Activated naive CD8-positive, alpha-beta T cell treated with anti-CD3 and anti-CD28 coated beads, Interleukin-2, amount 50 U/mL, for 24 hours (primary cell): Measurements from ENCODE around the gene ELL3.
"Not testable (repeated sequence)": the region's sequence is repeated elsewhere in the genome, so short reads cannot be mapped to it uniquely, and the experiment has no call there.

Experiments used
- ATAC-seq: fragments of 150-1000 bp; cut with Tn5 transposase; one replicate; pipeline ENCODE4 v1.10.0; 2021
- DNase-seq: peaks from one replicate; pipeline ENCODE4 v3.0.0; 2021
- H3K27ac Mint-ChIP-seq: one replicate; pipeline ENCODE4 v1.8.0; 2021; ENCODE audit warnings: mild to moderate bottlenecking, mixed read lengths
- H3K27me3 Mint-ChIP-seq: one replicate; pipeline ENCODE4 v1.8.0; 2021; ENCODE audit warnings: mixed read lengths
- H3K36me3 Mint-ChIP-seq: one replicate; pipeline ENCODE4 v1.8.0; 2021; ENCODE audit warnings: low read depth, mixed read lengths
- H3K4me1 Mint-ChIP-seq: one replicate; pipeline ENCODE4 v1.8.0; 2021; ENCODE audit warnings: mixed read lengths
- H3K4me3 Mint-ChIP-seq: one replicate; pipeline ENCODE4 v1.8.0; 2021; ENCODE audit warnings: mild to moderate bottlenecking, moderate library complexity, mixed read lengths
- H3K9me3 Mint-ChIP-seq: one replicate; pipeline ENCODE4 v1.8.0; 2021; ENCODE audit warnings: mixed read lengths

Gene ELL3, protein sequence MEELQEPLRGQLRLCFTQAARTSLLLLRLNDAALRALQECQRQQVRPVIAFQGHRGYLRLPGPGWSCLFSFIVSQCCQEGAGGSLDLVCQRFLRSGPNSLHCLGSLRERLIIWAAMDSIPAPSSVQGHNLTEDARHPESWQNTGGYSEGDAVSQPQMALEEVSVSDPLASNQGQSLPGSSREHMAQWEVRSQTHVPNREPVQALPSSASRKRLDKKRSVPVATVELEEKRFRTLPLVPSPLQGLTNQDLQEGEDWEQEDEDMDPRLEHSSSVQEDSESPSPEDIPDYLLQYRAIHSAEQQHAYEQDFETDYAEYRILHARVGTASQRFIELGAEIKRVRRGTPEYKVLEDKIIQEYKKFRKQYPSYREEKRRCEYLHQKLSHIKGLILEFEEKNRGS

DNA sequence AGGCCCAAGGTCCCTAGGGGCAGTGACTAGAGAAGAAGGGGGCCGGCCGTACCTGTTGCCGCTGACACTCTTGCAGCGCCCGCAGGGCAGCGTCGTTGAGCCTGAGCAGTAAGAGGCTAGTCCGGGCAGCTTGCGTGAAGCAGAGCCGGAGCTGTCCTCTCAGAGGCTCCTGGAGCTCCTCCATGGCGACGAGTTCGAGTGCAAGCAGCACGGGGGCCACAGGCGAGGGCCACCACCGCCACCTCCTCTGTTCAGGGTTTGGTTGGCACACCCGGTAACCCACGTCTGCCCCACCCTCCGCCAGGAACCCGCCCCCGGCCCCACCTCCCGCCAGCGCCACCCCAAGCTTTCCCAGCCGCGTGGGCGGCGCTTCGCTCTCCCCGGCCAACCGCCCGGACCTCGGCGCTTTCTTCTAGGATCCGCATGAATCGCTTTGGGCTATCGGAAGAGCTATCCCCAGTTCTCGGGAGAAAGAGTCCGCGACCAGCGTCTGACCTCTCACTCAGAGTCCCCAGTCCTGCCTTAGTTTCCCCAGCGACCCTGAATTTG, at the start of gene ELL3:
TSS of gene ELL3 (minus strand) at position 249 of the 549 bp plus-strand sequence. CDS start at position 184, 65 bp downstream.
- Mint-ChIP-seq H3K4me3 (peak within 1 kb of the TSS; percentile 83), H3K9me3 (no peaks in the 10 kb centered on the region), H3K27ac (peak within 1 kb of the TSS; percentile 83), H3K27me3 (no peaks in the 10 kb centered on the region), H3K4me1 (peaks cover 33% of the 10 kb centered on the region), H3K36me3 (peaks cover 16% of the 10 kb centered on the region)
- ATAC-seq (peak; percentile 65), DNase-seq (peak; percentile 80)

DNA sequence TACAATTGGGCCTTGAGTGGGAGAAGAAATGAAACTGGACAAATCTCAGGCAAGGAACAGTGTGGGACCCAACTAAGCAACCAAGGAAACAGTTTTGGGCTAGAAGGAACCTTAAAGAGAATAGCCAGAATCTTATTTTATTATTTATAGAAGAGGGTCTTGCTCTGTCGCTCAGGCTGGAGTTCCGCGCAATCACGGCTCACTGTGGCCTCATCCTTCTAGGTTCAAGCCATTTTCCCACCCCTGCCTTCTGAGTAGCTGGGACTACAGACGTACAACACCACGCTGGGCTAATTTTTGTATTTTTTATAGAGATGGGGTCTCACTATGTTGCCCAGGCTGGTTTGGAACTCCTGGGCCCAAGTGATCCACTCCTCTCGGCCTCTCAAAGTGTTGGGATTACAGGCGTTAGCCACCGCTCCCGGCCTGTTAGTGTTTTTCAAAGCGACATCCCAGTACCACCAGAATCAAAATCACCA, 49.3 kb upstream of the ELL3 start:
- H3K36me3 Mint-ChIP-seq: peaks cover 42% of the 10 kb centered on the region
- H3K4me1 Mint-ChIP-seq: peaks cover 80% of the 10 kb centered on the region
- H3K27me3 Mint-ChIP-seq: no peaks in the 10 kb centered on the region
- peak overlapping the region; percentile 92 for H3K27ac Mint-ChIP-seq
- ATAC-seq: no peak
- H3K9me3 Mint-ChIP-seq: peaks cover 4% of the 10 kb centered on the region
- peak overlapping the region; percentile 91 for H3K4me3 Mint-ChIP-seq
- DNase-seq: peak; percentile 14

DNA sequence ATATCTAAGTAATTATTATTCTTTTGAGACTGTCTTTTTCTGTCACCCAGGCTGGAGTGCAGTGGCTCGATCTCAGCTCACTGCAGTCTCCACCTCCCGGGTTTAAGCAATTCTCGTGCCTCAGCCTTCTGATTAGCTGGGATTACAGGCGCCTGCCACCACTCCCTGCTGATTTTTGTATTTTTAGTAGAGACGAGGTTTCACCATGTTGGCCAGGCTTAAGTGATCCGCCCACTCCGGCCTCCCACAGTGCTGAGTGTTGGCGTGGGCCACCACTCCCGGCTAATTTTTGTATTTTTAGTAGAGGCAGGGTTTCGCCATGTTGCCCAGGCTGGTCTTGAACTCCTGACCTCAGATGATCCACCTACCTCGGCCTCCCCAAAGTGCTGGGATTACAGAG, 48.5 kb upstream of the ELL3 start:
- peak; percentile 11 for DNase-seq
- Mint-ChIP-seq H3K4me3 (peak overlapping the region; percentile 91), H3K4me1 (peaks cover 80% of the 10 kb centered on the region), H3K36me3 (peaks cover 40% of the 10 kb centered on the region)
- H3K27me3 Mint-ChIP-seq, H3K9me3 Mint-ChIP-seq, ATAC-seq, H3K27ac Mint-ChIP-seq: not testable (repeated sequence)

DNA sequence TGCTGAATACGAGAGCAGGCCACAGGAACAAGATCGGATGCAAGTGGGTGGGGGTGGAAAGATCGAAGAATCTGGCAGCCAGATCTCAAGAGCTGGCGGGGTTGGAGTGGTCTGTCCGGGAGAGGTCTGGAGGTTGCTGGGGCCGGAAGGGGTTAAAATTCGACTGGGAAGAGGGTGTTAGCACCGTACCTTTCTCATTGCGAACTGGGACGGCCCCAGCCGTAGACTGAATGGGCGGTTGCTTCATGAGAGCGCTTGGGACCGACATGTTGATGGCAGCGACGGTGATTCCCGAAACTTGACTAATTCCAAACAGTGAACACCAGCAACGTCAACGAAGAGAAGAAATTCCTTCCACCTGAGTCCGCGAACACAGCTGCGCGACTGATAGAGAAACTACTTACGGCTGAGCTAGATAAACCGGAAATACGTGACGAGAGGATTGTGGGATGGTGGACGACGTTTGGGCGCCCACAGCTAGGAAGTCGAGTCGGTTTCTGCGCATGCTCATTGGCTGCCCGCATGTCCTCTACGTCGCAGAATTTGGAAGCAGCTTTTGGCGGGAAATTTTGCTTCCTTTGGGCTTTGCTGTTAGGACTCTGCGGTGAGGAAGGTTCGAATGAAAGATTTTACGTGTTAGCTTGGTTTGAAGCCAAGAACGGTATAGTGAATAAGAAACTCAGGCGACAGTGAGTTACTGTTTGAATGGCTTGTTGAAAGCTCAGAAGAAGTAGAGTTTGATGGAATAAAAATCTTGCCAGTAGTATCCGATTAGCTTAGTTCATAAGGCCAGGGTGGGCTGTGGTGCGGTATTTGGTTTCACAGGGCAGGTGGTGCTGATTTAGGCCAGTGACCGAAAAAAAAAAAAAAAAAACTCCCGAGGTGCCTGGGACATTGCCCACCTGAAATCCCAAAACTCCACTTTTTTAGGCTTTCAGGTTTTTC, 47.8 kb upstream of the ELL3 start, which contains the start of gene MFAP1:
TSS of gene MFAP1 (minus strand) at position 389 of the 945 bp plus-strand sequence. CDS start at position 268, 121 bp downstream.
- peaks cover 76% of the 10 kb centered on the region for H3K4me1 Mint-ChIP-seq

DNA sequence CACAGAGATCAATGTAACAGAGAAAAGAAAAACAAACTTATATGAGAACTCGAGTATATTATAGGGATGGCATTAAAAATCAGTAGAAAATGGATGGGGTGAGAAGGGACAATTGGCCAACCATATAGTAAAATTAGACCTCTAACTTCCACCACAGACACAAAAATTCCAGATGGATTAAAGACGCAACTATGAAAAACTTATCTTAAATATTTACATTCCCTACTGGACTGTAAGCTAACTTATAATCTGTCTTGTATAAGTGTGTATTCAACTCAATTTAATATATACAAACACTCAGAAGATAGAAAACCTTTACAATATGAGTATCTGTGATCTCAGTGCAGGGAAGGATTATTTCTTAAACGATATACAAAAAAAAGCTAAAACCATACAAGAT, 44.7 kb upstream of the ELL3 start:
- H3K4me3 Mint-ChIP-seq: peak overlapping the region; percentile 55
- no peaks in the 10 kb centered on the region for H3K27me3 Mint-ChIP-seq
- H3K36me3 Mint-ChIP-seq: peaks cover 37% of the 10 kb centered on the region
- no peak for ATAC-seq
- no peak for DNase-seq
- peak overlapping the region; percentile 2 for H3K27ac Mint-ChIP-seq
- peaks cover 4% of the 10 kb centered on the region for H3K9me3 Mint-ChIP-seq
- peaks cover 57% of the 10 kb centered on the region for H3K4me1 Mint-ChIP-seq

More for the DNA sequence above, 47.8 kb upstream of the ELL3 start, which contains the start of gene MFAP1:
- Mint-ChIP-seq H3K4me3 (peak within 1 kb of the TSS; percentile 96), H3K36me3 (peaks cover 36% of the 10 kb centered on the region), H3K27me3 (no peaks in the 10 kb centered on the region), H3K27ac (peak within 1 kb of the TSS; percentile 94), H3K9me3 (peaks cover 4% of the 10 kb centered on the region)
- peak; percentile 91 for DNase-seq
- peak; percentile 87 for ATAC-seq

DNA sequence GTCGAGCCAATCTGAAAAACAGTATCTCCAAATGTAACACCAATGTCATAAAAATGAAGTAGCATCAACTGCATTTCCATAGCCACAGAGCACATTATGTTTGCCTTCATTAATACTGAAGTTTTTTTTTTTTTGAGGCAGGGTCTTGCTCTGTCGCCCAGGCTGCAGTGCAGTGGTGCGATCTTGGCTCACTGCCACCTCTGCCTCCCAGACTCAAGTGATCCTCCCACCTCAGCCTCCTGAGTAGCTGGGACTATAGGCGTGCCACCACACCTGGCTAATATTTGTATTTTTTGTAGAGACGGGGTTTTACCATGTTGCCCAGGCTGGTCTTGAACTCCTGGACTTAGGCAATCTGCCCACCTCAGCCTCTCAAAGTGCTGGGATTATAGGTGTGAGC, 38.3 kb upstream of the ELL3 start:
- DNase-seq, H3K27ac Mint-ChIP-seq, H3K9me3 Mint-ChIP-seq, H3K27me3 Mint-ChIP-seq, H3K4me1 Mint-ChIP-seq, H3K4me3 Mint-ChIP-seq, ATAC-seq: not testable (repeated sequence)
- H3K36me3 Mint-ChIP-seq: peaks cover 59% of the 10 kb centered on the region

DNA sequence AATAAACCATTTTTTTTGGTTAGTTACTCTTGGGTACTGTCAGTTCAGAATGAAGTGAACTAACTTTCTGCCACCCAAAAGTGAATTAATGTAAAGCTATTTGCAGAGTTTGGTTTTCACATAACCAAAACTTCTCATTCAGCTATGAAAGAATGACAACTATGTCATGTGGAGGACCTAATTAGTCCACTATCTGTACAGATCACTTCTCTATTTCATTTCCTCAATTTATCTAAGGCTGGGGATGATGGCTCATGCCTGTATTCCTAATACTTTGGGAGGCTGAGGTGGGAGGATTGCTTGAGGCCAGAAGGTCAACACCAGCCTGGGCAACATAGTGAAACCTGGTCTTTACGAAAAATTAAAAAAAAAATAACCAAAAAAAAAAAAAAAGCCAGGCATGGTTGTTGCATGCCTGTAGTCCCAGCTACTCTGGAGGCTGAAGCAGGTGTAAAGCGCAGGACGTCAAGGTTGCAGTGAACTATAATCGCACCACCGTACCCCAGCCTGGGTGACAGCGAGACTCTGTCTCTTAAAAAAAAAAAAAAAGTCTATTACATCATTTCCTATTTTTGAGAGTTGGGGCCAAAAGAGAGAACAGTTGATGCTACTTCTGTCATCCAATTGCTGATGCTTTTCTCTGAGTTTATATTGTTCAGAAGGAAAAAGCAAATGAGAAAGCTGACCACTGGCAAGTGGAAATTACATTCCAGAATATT, 32.4 kb upstream of the ELL3 start:
- no peak overlapping the region for H3K27ac Mint-ChIP-seq
- H3K36me3 Mint-ChIP-seq: peaks cover 63% of the 10 kb centered on the region
- no peak for ATAC-seq
- H3K4me3 Mint-ChIP-seq: no peak overlapping the region
- no peak for DNase-seq
- peaks cover 5% of the 10 kb centered on the region for H3K4me1 Mint-ChIP-seq
- no peaks in the 10 kb centered on the region for H3K27me3 Mint-ChIP-seq
- H3K9me3 Mint-ChIP-seq: no peaks in the 10 kb centered on the region

DNA sequence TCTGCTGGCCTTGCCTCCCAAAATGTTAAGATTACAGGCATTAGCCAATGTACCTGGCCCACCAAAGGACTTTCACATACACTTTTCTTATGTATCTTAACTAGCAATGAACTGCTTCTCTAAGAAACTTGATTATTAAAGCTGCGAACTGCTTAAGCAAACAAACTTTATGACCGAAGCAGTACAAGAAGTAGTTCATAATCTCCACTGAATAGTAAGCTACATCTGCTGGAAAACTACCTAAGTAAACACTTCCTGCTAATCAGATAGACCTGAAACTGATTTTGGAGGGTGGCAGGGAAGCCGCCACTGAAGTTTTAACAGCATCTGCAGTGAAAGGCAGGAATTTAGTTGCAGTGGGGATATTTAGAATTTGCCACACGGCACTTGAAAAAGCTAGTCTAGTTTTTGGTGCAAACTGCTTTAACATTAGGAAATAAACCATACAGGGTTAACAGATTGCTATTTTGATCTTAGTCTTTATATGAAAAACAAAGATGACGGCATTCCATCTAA, 31.7 kb upstream of the ELL3 start:
- Mint-ChIP-seq H3K4me3 (no peak overlapping the region), H3K4me1 (peaks cover 5% of the 10 kb centered on the region), H3K27ac (no peak overlapping the region), H3K27me3 (no peaks in the 10 kb centered on the region), H3K9me3 (no peaks in the 10 kb centered on the region), H3K36me3 (peaks cover 59% of the 10 kb centered on the region)
- no peak for DNase-seq
- no peak for ATAC-seq

DNA sequence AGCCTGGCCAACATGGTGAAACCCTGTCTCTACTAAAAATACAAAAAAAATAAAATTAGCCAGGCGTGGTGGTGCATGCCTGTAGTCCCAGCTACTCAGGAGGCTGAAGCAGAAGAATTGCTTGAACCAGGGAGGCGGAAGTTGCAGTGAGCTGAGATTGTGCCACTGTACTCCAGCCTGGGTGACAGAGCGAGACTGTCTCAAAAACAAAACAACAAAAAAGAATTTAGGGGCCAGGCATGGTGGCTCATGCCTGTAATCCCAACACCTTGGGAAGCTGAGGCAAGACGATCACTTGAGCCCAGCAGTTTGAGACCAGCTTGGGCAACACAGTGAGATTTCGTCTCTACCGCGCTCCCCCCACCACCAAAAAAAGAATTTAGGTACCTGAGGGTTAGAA, 25.9 kb upstream of the ELL3 start:
- peaks cover 33% of the 10 kb centered on the region for H3K4me1 Mint-ChIP-seq
- peaks cover 65% of the 10 kb centered on the region for H3K36me3 Mint-ChIP-seq
- H3K4me3 Mint-ChIP-seq, ATAC-seq, H3K27me3 Mint-ChIP-seq, DNase-seq, H3K9me3 Mint-ChIP-seq, H3K27ac Mint-ChIP-seq: not testable (repeated sequence)

DNA sequence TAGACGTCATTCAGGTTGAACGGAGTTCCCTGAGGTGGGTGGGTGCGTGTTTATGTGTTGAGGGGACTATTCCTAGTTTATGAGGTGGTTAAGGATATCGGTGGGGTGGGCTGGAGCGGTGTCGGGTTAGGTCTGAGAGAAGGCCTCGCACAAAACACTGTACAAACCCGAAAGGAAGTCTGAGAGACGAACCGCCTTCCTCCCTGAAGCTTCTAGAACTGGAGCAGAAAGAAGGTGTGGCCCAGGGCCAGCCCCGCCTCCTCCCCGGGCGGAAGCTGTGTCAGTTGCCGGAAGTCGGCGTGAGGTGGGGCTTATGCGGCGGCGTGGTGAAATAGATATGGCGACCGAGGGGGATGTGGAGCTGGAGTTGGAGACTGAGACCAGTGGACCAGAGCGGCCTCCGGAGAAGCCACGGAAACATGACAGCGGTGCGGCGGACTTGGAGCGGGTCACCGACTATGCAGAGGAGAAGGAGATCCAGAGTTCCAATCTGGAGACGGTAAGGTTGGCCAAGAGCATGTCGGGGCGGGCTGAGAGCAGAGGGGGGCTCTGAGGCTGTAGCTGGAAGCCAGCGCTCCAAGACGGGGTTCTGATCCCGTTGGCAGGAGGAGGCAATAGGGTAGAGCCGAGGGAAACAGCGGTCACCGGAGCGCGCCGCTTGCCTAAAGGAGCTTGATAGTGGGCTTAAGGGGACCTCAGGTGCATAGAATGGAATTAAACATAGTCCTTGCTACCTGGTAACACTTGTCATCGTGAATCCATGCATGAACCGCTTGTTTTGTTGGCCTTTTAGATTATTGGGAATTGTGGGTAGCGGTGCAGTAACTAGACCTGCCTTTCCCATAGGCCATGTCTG, 23.7 kb upstream of the ELL3 start, which contains the start of gene HYPK:
TSS of gene HYPK (plus strand) at position 314 of the 856 bp plus-strand sequence. CDS start at position 338, 24 bp downstream.
- DNase-seq: peak; percentile 90
- peaks cover 58% of the 10 kb centered on the region for H3K36me3 Mint-ChIP-seq
- H3K27me3 Mint-ChIP-seq: no peaks in the 10 kb centered on the region
- H3K4me1 Mint-ChIP-seq: peaks cover 36% of the 10 kb centered on the region
- peak; percentile 95 for ATAC-seq
- no peaks in the 10 kb centered on the region for H3K9me3 Mint-ChIP-seq
- H3K27ac Mint-ChIP-seq: peak within 1 kb of the TSS; percentile 90
- peak within 1 kb of the TSS; percentile 92 for H3K4me3 Mint-ChIP-seq

DNA sequence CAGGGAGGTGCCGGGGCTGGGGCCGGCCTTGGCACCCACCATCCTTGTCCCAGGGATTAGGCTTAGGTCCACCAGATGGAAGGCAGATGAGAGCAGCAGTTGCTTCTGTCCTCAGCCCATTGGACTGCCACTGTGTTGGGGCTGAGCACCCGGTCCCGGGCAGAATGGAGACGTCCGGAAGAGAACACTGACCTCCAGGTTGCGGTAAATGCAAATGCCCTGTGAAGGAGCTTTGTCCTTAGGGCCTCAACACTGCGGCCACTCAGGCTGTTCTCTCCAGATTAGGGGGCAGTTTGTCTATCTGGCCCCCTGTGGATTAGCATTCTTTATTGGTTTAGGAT, 23.1 kb upstream of the ELL3 start, which contains the start of gene SERINC4:
TSS of gene SERINC4 (minus strand) at position 276 of the 341 bp plus-strand sequence. CDS start at position 42, 234 bp downstream.
- Mint-ChIP-seq H3K4me1 (peaks cover 42% of the 10 kb centered on the region), H3K4me3 (peak within 1 kb of the TSS; percentile 92), H3K27ac (peak within 1 kb of the TSS; percentile 90), H3K36me3 (peaks cover 60% of the 10 kb centered on the region), H3K9me3 (no peaks in the 10 kb centered on the region), H3K27me3 (no peaks in the 10 kb centered on the region)
- DNase-seq (no peak), ATAC-seq (no peak)

DNA sequence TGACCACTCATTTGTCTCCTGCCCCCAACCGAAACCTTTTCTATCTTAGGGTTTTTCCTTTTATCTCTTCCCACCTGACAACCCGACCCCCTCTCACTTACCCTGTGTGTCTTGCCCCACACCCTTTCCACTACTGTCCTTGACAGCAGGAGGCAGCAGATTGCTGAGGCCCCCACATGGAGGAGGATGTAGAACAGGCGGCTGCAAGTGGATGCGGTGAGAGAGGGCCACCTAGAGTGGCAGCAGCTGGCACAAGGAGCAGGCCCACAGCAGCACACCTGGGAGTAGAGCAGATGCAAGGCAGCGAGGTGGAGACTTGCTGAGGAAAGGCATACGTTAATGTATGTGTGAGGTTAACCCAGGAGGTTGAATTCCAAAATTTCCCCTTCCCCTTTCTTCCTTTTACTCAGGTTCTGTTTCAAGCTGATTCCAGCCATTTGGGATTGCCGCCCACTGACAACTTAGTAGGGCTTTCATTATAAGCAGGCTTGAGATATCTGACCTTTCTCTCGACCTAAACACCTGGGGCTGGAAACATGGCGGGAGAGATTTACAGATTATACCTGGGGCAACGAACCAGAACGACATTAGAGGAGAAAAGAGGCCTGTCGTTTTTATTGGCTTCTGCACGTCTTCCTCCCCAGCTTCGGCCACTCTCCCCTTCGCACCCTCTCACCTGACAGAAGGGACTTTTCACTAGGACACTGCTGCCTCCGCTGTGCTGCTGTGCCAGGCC, 22.6 kb upstream of the ELL3 start:
- no peaks in the 10 kb centered on the region for H3K9me3 Mint-ChIP-seq
- H3K27me3 Mint-ChIP-seq: no peaks in the 10 kb centered on the region
- no peak for DNase-seq
- H3K4me1 Mint-ChIP-seq: peaks cover 48% of the 10 kb centered on the region
- ATAC-seq: no peak
- H3K36me3 Mint-ChIP-seq: peaks cover 61% of the 10 kb centered on the region
- H3K4me3 Mint-ChIP-seq: no peak overlapping the region
- peak overlapping the region; percentile 90 for H3K27ac Mint-ChIP-seq
